H1 (cell line): ENCODE measurements around the gene FA2H. TPM values are rescaled to one million over a fixed set of nuclear protein-coding genes. Genes with fewer than 3 reads are reported as not detected.

Experiments
- CTCF ChIA-PET: fragments of 300-600 bp; sonication (Branson Sonifier 250); formaldehyde crosslinking; loops from one replicate; lab custom pipeline; 2021; ENCODE audit not compliant: partially characterized antibody; lab: Charles Lee
- POLR2A ChIA-PET: fragments of 300-600 bp; sonication (Branson Sonifier 250); formaldehyde crosslinking; loops from one replicate; lab custom pipeline; 2021; ENCODE audit warnings: inconsistent platforms; ENCODE audit not compliant: partially characterized antibody; lab: Charles Lee
- DNase-seq, 2 experiments: peaks; one replicate each; pipeline versions ENCODE4 v3.0.0 to v3.0.0-alpha.2; 2010 to 2022; ENCODE audit warnings: low spot score in 2 of 2, low read depth in 1 of 2, mixed read lengths in 1 of 2
- FAIRE-seq: peaks from 2 replicates; lab custom pipeline; 2011; peaks lifted over from hg19 to GRCh38; lab: Jason Lieb, UNC
- H2AFZ ChIP-seq: 2 replicates; pipeline ENCODE4 v1.8.1; 2012; ENCODE audit warnings: low read length, inconsistent platforms
- H2AK5ac ChIP-seq: 2 replicates; pipeline ENCODE4 v1.6.1; 2013; ENCODE audit warnings: low read depth, low read length
- H2BK120ac ChIP-seq: replicated peaks from 2 replicates; pipeline ENCODE3; 2013; ENCODE audit warnings: low read depth, low read length, inconsistent platforms
- H2BK12ac ChIP-seq: 2 replicates; pipeline ENCODE4 v1.6.1; 2013; ENCODE audit warnings: low read depth, low read length
- H2BK15ac ChIP-seq: 2 replicates; pipeline ENCODE4 v1.6.1; 2013; ENCODE audit warnings: low read length
- H2BK20ac ChIP-seq: 2 replicates; pipeline ENCODE4 v1.6.1; 2013; ENCODE audit warnings: low read length
- H2BK5ac ChIP-seq: 2 replicates; pipeline ENCODE4 v1.6.1; 2013; ENCODE audit warnings: low read depth, low read length
- H3K14ac ChIP-seq: 2 replicates; pipeline ENCODE4 v1.6.1; 2013; ENCODE audit warnings: inconsistent platforms; ENCODE audit not compliant: insufficient read length
- H3K18ac ChIP-seq: 2 replicates; pipeline ENCODE4 v1.6.1; 2013; ENCODE audit warnings: low read length; ENCODE audit errors: extremely low read depth
- H3K23ac ChIP-seq: 2 replicates; pipeline ENCODE4 v1.6.1; 2013; ENCODE audit warnings: inconsistent platforms; ENCODE audit not compliant: insufficient read length
- H3K23me2 ChIP-seq: 2 replicates; pipeline ENCODE4 v1.6.1; 2013; ENCODE audit warnings: low read depth, low read length
- H3K27ac ChIP-seq: 2 replicates; pipeline ENCODE4 v1.6.1; 2011; ENCODE audit warnings: low read depth, low read length, inconsistent platforms
- H3K27me3 ChIP-seq, 4 experiments: replicated peaks in 1 of 4; 1 replicate in 1 of 4; 2 replicates in 3 of 4; pipeline versions ENCODE4 v1.6.1 to v1.8.1; 2011 to 2013; ENCODE audit warnings: low read length in 3 of 4, mild to moderate bottlenecking in 3 of 4, inconsistent platforms in 2 of 4, mixed read lengths in 2 of 4, moderate library complexity in 1 of 4; ENCODE audit not compliant: control insufficient read depth in 3 of 4, insufficient read depth in 3 of 4; ENCODE audit errors: extremely low read depth in 1 of 4
- H3K36me3 ChIP-seq, 4 experiments: 2 replicates each; pipeline versions ENCODE4 v1.6.1 to v1.8.1; 2011 to 2013; ENCODE audit warnings: mild to moderate bottlenecking in 4 of 4, low read length in 3 of 4, moderate library complexity in 2 of 4, control low read depth in 1 of 4, inconsistent platforms in 1 of 4; ENCODE audit not compliant: insufficient read depth in 4 of 4, control insufficient read depth in 2 of 4
- H3K4ac ChIP-seq: replicated peaks from 2 replicates; pipeline ENCODE3; 2013; ENCODE audit warnings: low read length, low read depth, mixed read lengths, inconsistent platforms; ENCODE audit not compliant: insufficient read length
- H3K4me1 ChIP-seq, 4 experiments: replicated peaks in 1 of 4; 1 replicate in 1 of 4; 2 replicates in 3 of 4; pipeline versions ENCODE4 v1.6.1 to v1.8.1; 2011 to 2013; ENCODE audit warnings: low read length in 3 of 4, inconsistent platforms in 2 of 4, mixed read lengths in 1 of 4; ENCODE audit not compliant: insufficient read depth in 4 of 4, control insufficient read depth in 3 of 4
- H3K4me2 ChIP-seq, 2 experiments: 2 replicates each; pipeline versions ENCODE4 v1.6.1 to v1.8.1; 2011 to 2013; ENCODE audit warnings: low read depth in 2 of 2, low read length in 2 of 2, control low read depth in 1 of 2, inconsistent platforms in 1 of 2, mild to moderate bottlenecking in 1 of 2; ENCODE audit not compliant: insufficient read depth in 1 of 2
- H3K4me3 ChIP-seq, 4 experiments: fragments of 200-600, 300-600 bp in 1 of 4; sonication (generic), shearing (Covaris generic), sonication (Bioruptor Twin) in 1 of 4; 2 replicates each; pipeline versions ENCODE4 v1.5.1 to v1.8.1; 2011 to 2016; ENCODE audit warnings: low read length in 4 of 4, low read depth in 3 of 4, control low read depth in 2 of 4, inconsistent platforms in 2 of 4, mild to moderate bottlenecking in 2 of 4, mixed read lengths in 1 of 4, moderate library complexity in 1 of 4; ENCODE audit not compliant: insufficient read depth in 2 of 4; ENCODE audit errors: extremely low read depth in 1 of 4
- H3K56ac ChIP-seq: replicated peaks from 2 replicates; pipeline ENCODE3; 2013; ENCODE audit warnings: low read depth, mild to moderate bottlenecking, mixed read lengths, low read length, inconsistent platforms; ENCODE audit not compliant: insufficient read length
- H3K79me1 ChIP-seq: 2 replicates; pipeline ENCODE4 v1.6.1; 2013; ENCODE audit warnings: low read depth, low read length, control low read depth
- H3K79me2 ChIP-seq, 2 experiments: 2 replicates each; pipeline versions ENCODE4 v1.6.1 to v1.8.1; 2012 to 2013; ENCODE audit warnings: low read length in 2 of 2, mild to moderate bottlenecking in 2 of 2, inconsistent platforms in 1 of 2; ENCODE audit not compliant: insufficient read depth in 2 of 2, control insufficient read depth in 1 of 2
- H3K9ac ChIP-seq, 4 experiments: replicated peaks in 1 of 4; 1 replicate in 1 of 4; 2 replicates in 3 of 4; pipeline versions ENCODE4 v1.6.1 to v1.8.1; 2011 to 2013; ENCODE audit warnings: low read depth in 3 of 4, low read length in 3 of 4, control low read depth in 2 of 4, mild to moderate bottlenecking in 2 of 4, moderate library complexity in 2 of 4, inconsistent platforms in 1 of 4; ENCODE audit errors: extremely low read depth in 1 of 4
- H3K9me3 ChIP-seq, 2 experiments: 2 replicates each; pipeline versions ENCODE4 v1.6.1 to v1.8.1; 2012 to 2013; ENCODE audit warnings: mild to moderate bottlenecking in 2 of 2, moderate library complexity in 2 of 2, control low read depth in 1 of 2, inconsistent platforms in 1 of 2, low read depth in 1 of 2, low read length in 1 of 2, mixed read lengths in 1 of 2; ENCODE audit not compliant: insufficient read depth in 2 of 2
- H4K20me1 ChIP-seq, 2 experiments: replicated peaks in 1 of 2; 2 replicates each; pipeline versions ENCODE3 to v1.8.1; 2011 to 2013; ENCODE audit warnings: inconsistent platforms in 2 of 2, low read length in 2 of 2, mild to moderate bottlenecking in 1 of 2; ENCODE audit not compliant: insufficient read depth in 2 of 2, control insufficient read depth in 1 of 2
- H4K5ac ChIP-seq: 2 replicates; pipeline ENCODE4 v1.6.1; 2013; ENCODE audit warnings: low read length, low read depth, mixed read lengths, inconsistent platforms; ENCODE audit not compliant: insufficient read length
- H4K8ac ChIP-seq: 2 replicates; pipeline ENCODE4 v1.8.0; 2013; ENCODE audit warnings: mild to moderate bottlenecking, moderate library complexity, low read length, inconsistent platforms; ENCODE audit not compliant: insufficient read depth; ENCODE audit errors: extremely low read depth
- H4K91ac ChIP-seq: replicated peaks from 2 replicates; pipeline ENCODE3; 2013; ENCODE audit warnings: low read length, mixed read lengths, inconsistent platforms; ENCODE audit not compliant: insufficient read length
- ATF3 ChIP-seq: IDR thresholded peaks from 2 replicates; pipeline ENCODE4 v1.6.1; 2011; ENCODE audit warnings: low read depth, mild to moderate bottlenecking, low read length; ENCODE audit not compliant: insufficient read depth
- JUN ChIP-seq: IDR thresholded peaks from 2 replicates; pipeline ENCODE4 v1.6.1; 2011; ENCODE audit warnings: low read depth, mild to moderate bottlenecking, improper control_type of control experiment, low read length
- KDM4A ChIP-seq: IDR thresholded peaks from one replicate; pipeline ENCODE4 v1.7.1; 2012; ENCODE audit warnings: low read depth, mild to moderate bottlenecking, moderate library complexity, low read length, inconsistent platforms; ENCODE audit not compliant: severe bottlenecking
- KDM5A ChIP-seq: fragments of 200-600 bp; IDR thresholded peaks from 2 replicates; pipeline ENCODE4 v1.7.1; 2012; ENCODE audit warnings: mild to moderate bottlenecking, low read length, inconsistent platforms, mixed read lengths
- POLR2AphosphoS5 ChIP-seq: IDR thresholded peaks from 2 replicates; pipeline ENCODE4 v1.6.1; 2011; ENCODE audit warnings: low read depth, low read length
- RNF2 ChIP-seq: fragments of 200-900, 300-1000 bp; sonication (generic); IDR thresholded peaks from 2 replicates; pipeline ENCODE4 v1.7.1; 2016; ENCODE audit warnings: borderline replicate concordance, low read depth, mild to moderate bottlenecking, antibody characterized with exemption, low read length; ENCODE audit not compliant: poor library complexity, severe bottlenecking; ENCODE audit errors: missing control alignments
- SIX5 ChIP-seq: IDR thresholded peaks from 2 replicates; pipeline ENCODE4 v1.6.1; 2011; ENCODE audit warnings: mild to moderate bottlenecking, low read depth, low read length
- SP4 ChIP-seq: IDR thresholded peaks from 2 replicates; pipeline ENCODE4 v1.6.1; 2012; ENCODE audit warnings: low read length, inconsistent platforms
- SRF ChIP-seq: IDR thresholded peaks from 2 replicates; pipeline ENCODE4 v1.6.1; 2011; ENCODE audit warnings: mild to moderate bottlenecking, low read depth, low read length, moderate library complexity
- TAF1 ChIP-seq: IDR thresholded peaks from 2 replicates; pipeline ENCODE4 v1.6.1; 2011; ENCODE audit warnings: mild to moderate bottlenecking, low read depth, low read length
- WGBS, 2 experiments: shearing (Covaris generic) in 1 of 2; methylation state at CpG; one replicate each; pipeline versions ENCODE4 v1.1.6 to v1.1.7; 2013 to 2015; ENCODE audit warnings: low lambda C conversion rate in 2 of 2, mixed read lengths in 2 of 2, inconsistent platforms in 1 of 2, low coverage in 1 of 2, missing lambda C conversion rate in 1 of 2; ENCODE audit not compliant: insufficient replicate concordance in 2 of 2, insufficient coverage in 1 of 2, insufficient read length in 1 of 2; ENCODE audit errors: extremely low coverage in 1 of 2, missing lambda C conversion rate in 1 of 2; 5-methylcytosine and 5-hydroxymethylcytosine counted together
- polyA plus RNA-seq, 7 experiments: library from polyadenylated mRNA; depleted of rRNA in 3 of 7; stranded (reverse) in 5 of 7; unstranded in 2 of 7; fragments of >200 nt in 5 of 7; fragments of 200-250 nt in 2 of 7; gene quantifications; 1 replicate in 5 of 7; 2 replicates in 1 of 7; 4 replicates in 1 of 7; pipeline versions ENCODE4 v1.2.1 to v1.2.3, GENCODE V29; 2011 to 2013; ENCODE audit warnings: missing spikeins in 2 of 7, mixed read lengths in 2 of 7
- total RNA-seq: library from RNA; stranded (reverse); fragmentation: NEBNext Ultra II Directional; extraction: Animal tissue kit (Norgen Biotek cat#: 25700); gene quantifications from 2 replicates; pipeline ENCODE4 v1.2.1, GENCODE V29; 2021

The FA2H gene
- total and polyA plus RNA-seq, 2 of the 8 experiments (the other 6 are each of a cell fraction or from before 2014, with no cell fraction given), result 2.1 to 2.5 TPM

- peaks cover 0 to 8% (median 3%) of the 10 kb centered on the region in 4 experiments; a peak in 3 of 7 replicates for H3K27me3 ChIP-seq
- no peaks in the 10 kb centered on the region for H3K9me3 ChIP-seq
- FAIRE-seq, result peak; percentile 81
- no peak overlapping the region for H3K27ac ChIP-seq
- peak overlapping the region; percentile 62 to 73 for H3K4me2 ChIP-seq
- H3K79me1 ChIP-seq, result no peaks in the 10 kb centered on the region
- H2AFZ ChIP-seq, result peak overlapping the region; percentile 85
- ChIA-PET POLR2A (interaction anchor here (0.8 to 1.0 kb wide), 3 partner anchors 11 to 264 kb away, joined by 3 read pairs; no protein-coding TSS in a partner anchor), CTCF (interaction anchor here (1.0 to 4.3 kb wide), 5 partner anchors 31 to 227 kb away, joined by 3 to 27 read pairs (median 4); no protein-coding TSS in a partner anchor)
- H3K4ac ChIP-seq, result no peak overlapping the region
- H3K23ac ChIP-seq, result no peak overlapping the region
- H2BK20ac ChIP-seq, result no peak overlapping the region
- H2BK15ac ChIP-seq, result no peak overlapping the region
- peak overlapping the region; percentile 23 to 56 (median 34); a peak in 5 of 8 replicates for H3K4me3 ChIP-seq
- WGBS, 2 experiments, result 59% methylated on average over 19 of the region's 19 CpGs; no CpG with 5 or more reads in 1 of the 2 experiments
- no peak overlapping the region for H4K5ac ChIP-seq
- H3K18ac ChIP-seq, result no peak overlapping the region
- no peak overlapping the region for H3K14ac ChIP-seq
- H3K9ac ChIP-seq, result no peak overlapping the region
- H3K4me1 ChIP-seq, result peaks cover 0 to 3% (median 2%) of the 10 kb centered on the region in 4 experiments; a peak in 4 of 7 replicates
- H2AK5ac ChIP-seq, result no peak overlapping the region
- H4K20me1 ChIP-seq, result no peaks in the 10 kb centered on the region
- H3K36me3 ChIP-seq, result no peaks in the 10 kb centered on the region
- peak; percentile 41 to 80 for DNase-seq
- no peak overlapping the region for H3K56ac ChIP-seq
- no peak overlapping the region for H4K91ac ChIP-seq
- peaks cover 9% of the 10 kb centered on the region for H3K23me2 ChIP-seq
- no peak overlapping the region for H4K8ac ChIP-seq
- H3K79me2 ChIP-seq, result no peaks in the 10 kb centered on the region
- H2BK120ac ChIP-seq, result no peak overlapping the region
- no peak overlapping the region for H2BK5ac ChIP-seq
- H2BK12ac ChIP-seq, result no peak overlapping the region
- TF ChIP-seq SRF (no peak), SIX5 (peak; percentile 93), POLR2AphosphoS5 (peak; percentile 55; the same call in 1 of the 2 replicates), JUN (no peak), SP4 (no peak; the same call in 1 of the 2 replicates), RNF2 (no peak), KDM4A (no peak), ATF3 (peak; percentile 97), TAF1 (peak; percentile 84), KDM5A (no peak)
Measured at GRCh38 chr16:74695450-74696422, 78.9 kb downstream of the FA2H start.
